HepG2 (cell line): ENCODE data around the gene ASXL1. TPM values are rescaled to one million over a fixed set of nuclear protein-coding genes. Genes with fewer than 3 reads are reported as not detected.

Experiments used
- HMG20B ChIP-seq: conservative IDR thresholded peaks from 2 replicates; pipeline ENCODE4 v1.6.1; 2016; ENCODE audit warnings: missing genetic modification reagents, missing compliant biosample characterization
- KDM4B ChIP-seq: sonication (generic); formaldehyde crosslinking; IDR thresholded peaks from 2 replicates; pipeline ENCODE4 v1.4.0; 2020; ENCODE audit warnings: missing genetic modification reagents
- NBN ChIP-seq: fragments of 450-650 bp; conservative IDR thresholded peaks from 2 replicates; pipeline ENCODE4 v1.6.1; 2017
- RCOR2 ChIP-seq: IDR thresholded peaks from 2 replicates; pipeline ENCODE4 v1.6.1; 2016; ENCODE audit warnings: missing biosample characterization, missing genetic modification reagents
- TP53 ChIP-seq: sonication (generic); formaldehyde crosslinking; conservative IDR thresholded peaks from 2 replicates; pipeline ENCODE4 v1.4.0; 2020; ENCODE audit warnings: missing genetic modification reagents
- ZC3H13 ChIP-seq: sonication (generic); formaldehyde crosslinking; IDR thresholded peaks from 2 replicates; pipeline ENCODE4 v1.8.1; 2023; ENCODE audit warnings: mild to moderate bottlenecking, missing genetic modification reagents, moderate library complexity
- ZC3H4 ChIP-seq: sonication (generic); formaldehyde crosslinking; IDR thresholded peaks from 2 replicates; pipeline ENCODE4 v1.4.0; 2020; ENCODE audit warnings: missing genetic modification reagents, borderline replicate concordance
- ZIK1 ChIP-seq: sonication (generic); formaldehyde crosslinking; IDR thresholded peaks from 2 replicates; pipeline ENCODE4 v1.5.0; 2020; ENCODE audit warnings: mild to moderate bottlenecking, low read depth, missing genetic modification reagents, borderline replicate concordance
- polyA plus RNA-seq, 8 experiments: library from polyadenylated mRNA; depleted of rRNA in 3 of 8; stranded (reverse) in 7 of 8; unstranded in 1 of 8; fragments of >200 nt; fragmentation: Illumina TruSeq in 4 of 8; extraction: Trizol in 4 of 8; gene quantifications; 2 replicates each; pipeline versions ENCODE4 v1.2.1 to v1.2.3, GENCODE V29; 2011 to 2016; ENCODE audit warnings: low read depth in 4 of 8, missing spikeins in 1 of 8, mixed read lengths in 1 of 8; ENCODE audit not compliant: insufficient read depth in 1 of 8
- total RNA-seq, 5 experiments: library from RNA; depleted of rRNA; stranded (reverse); fragments of >200 nt; fragmentation: Illumina TruSeq; extraction: Trizol; gene quantifications; 2 replicates each; pipeline ENCODE4 v1.2.3, GENCODE V29; 2016; ENCODE audit warnings: low read depth in 1 of 5
- TF ChIP-seq, protein P1 (sequence below), 2 experiments: fragments of 450-650 bp in 1 of 2; sonication (generic) in 1 of 2; formaldehyde crosslinking in 1 of 2; IDR thresholded peaks; 2 replicates each; pipeline versions ENCODE4 v1.6.1 to v1.8.0; 2016 to 2022; ENCODE audit warnings: antibody characterized with exemption in 1 of 2, mild to moderate bottlenecking in 1 of 2, missing genetic modification reagents in 1 of 2
- TF ChIP-seq, protein P2 (sequence below): sonication (generic); formaldehyde crosslinking; IDR thresholded peaks from 2 replicates; pipeline ENCODE4 v1.4.0; 2020; ENCODE audit warnings: missing genetic modification reagents
- TF ChIP-seq, protein P3 (sequence below): sonication (generic); formaldehyde crosslinking; conservative IDR thresholded peaks from 2 replicates; pipeline ENCODE4 v1.8.1; 2023; ENCODE audit warnings: missing genetic modification reagents

ASXL1 gene
- total and polyA plus RNA-seq, 2 of the 13 experiments (the other 11 are each of a cell fraction or from before 2014, with no cell fraction given): 62.1 to 74.8 TPM

GRCh38 chr20:32465092-32465900, 107.2 kb downstream of the ASXL1 start (continued):
- TF ChIP-seq, protein P1, sequence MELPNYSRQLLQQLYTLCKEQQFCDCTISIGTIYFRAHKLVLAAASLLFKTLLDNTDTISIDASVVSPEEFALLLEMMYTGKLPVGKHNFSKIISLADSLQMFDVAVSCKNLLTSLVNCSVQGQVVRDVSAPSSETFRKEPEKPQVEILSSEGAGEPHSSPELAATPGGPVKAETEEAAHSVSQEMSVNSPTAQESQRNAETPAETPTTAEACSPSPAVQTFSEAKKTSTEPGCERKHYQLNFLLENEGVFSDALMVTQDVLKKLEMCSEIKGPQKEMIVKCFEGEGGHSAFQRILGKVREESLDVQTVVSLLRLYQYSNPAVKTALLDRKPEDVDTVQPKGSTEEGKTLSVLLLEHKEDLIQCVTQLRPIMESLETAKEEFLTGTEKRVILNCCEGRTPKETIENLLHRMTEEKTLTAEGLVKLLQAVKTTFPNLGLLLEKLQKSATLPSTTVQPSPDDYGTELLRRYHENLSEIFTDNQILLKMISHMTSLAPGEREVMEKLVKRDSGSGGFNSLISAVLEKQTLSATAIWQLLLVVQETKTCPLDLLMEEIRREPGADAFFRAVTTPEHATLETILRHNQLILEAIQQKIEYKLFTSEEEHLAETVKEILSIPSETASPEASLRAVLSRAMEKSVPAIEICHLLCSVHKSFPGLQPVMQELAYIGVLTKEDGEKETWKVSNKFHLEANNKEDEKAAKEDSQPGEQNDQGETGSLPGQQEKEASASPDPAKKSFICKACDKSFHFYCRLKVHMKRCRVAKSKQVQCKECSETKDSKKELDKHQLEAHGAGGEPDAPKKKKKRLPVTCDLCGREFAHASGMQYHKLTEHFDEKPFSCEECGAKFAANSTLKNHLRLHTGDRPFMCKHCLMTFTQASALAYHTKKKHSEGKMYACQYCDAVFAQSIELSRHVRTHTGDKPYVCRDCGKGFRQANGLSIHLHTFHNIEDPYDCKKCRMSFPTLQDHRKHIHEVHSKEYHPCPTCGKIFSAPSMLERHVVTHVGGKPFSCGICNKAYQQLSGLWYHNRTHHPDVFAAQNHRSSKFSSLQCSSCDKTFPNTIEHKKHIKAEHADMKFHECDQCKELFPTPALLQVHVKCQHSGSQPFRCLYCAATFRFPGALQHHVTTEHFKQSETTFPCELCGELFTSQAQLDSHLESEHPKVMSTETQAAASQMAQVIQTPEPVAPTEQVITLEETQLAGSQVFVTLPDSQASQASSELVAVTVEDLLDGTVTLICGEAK (IDR thresholded peaks at IDR 0.05): no peak
- TF ChIP-seq, protein P1 (CRISPR knock-in tag; IDR thresholded peaks at IDR 0.05): peak; percentile 88
- TF ChIP-seq, protein P2, sequence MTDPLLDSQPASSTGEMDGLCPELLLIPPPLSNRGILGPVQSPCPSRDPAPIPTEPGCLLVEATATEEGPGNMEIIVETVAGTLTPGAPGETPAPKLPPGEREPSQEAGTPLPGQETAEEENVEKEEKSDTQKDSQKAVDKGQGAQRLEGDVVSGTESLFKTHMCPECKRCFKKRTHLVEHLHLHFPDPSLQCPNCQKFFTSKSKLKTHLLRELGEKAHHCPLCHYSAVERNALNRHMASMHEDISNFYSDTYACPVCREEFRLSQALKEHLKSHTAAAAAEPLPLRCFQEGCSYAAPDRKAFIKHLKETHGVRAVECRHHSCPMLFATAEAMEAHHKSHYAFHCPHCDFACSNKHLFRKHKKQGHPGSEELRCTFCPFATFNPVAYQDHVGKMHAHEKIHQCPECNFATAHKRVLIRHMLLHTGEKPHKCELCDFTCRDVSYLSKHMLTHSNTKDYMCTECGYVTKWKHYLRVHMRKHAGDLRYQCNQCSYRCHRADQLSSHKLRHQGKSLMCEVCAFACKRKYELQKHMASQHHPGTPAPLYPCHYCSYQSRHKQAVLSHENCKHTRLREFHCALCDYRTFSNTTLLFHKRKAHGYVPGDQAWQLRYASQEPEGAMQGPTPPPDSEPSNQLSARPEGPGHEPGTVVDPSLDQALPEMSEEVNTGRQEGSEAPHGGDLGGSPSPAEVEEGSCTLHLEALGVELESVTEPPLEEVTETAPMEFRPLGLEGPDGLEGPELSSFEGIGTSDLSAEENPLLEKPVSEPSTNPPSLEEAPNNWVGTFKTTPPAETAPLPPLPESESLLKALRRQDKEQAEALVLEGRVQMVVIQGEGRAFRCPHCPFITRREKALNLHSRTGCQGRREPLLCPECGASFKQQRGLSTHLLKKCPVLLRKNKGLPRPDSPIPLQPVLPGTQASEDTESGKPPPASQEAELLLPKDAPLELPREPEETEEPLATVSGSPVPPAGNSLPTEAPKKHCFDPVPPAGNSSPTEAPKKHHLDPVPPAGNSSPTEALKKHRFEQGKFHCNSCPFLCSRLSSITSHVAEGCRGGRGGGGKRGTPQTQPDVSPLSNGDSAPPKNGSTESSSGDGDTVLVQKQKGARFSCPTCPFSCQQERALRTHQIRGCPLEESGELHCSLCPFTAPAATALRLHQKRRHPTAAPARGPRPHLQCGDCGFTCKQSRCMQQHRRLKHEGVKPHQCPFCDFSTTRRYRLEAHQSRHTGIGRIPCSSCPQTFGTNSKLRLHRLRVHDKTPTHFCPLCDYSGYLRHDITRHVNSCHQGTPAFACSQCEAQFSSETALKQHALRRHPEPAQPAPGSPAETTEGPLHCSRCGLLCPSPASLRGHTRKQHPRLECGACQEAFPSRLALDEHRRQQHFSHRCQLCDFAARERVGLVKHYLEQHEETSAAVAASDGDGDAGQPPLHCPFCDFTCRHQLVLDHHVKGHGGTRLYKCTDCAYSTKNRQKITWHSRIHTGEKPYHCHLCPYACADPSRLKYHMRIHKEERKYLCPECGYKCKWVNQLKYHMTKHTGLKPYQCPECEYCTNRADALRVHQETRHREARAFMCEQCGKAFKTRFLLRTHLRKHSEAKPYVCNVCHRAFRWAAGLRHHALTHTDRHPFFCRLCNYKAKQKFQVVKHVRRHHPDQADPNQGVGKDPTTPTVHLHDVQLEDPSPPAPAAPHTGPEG (CRISPR knock-in tag): peak; percentile 11; the same call in 1 of the 2 replicates
- TF ChIP-seq, protein P3, sequence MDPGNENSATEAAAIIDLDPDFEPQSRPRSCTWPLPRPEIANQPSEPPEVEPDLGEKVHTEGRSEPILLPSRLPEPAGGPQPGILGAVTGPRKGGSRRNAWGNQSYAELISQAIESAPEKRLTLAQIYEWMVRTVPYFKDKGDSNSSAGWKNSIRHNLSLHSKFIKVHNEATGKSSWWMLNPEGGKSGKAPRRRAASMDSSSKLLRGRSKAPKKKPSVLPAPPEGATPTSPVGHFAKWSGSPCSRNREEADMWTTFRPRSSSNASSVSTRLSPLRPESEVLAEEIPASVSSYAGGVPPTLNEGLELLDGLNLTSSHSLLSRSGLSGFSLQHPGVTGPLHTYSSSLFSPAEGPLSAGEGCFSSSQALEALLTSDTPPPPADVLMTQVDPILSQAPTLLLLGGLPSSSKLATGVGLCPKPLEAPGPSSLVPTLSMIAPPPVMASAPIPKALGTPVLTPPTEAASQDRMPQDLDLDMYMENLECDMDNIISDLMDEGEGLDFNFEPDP (CRISPR knock-in tag): 0 out of 2 replicates have a peak, but pooled peaks have one; percentile 74
- peak; percentile 79 for TF ChIP-seq RCOR2 (CRISPR knock-in tag)
- no peak for TF ChIP-seq TP53 (CRISPR knock-in tag)
- no peak for TF ChIP-seq NBN
- no peak for TF ChIP-seq ZC3H4 (CRISPR knock-in tag)
- TF ChIP-seq HMG20B (CRISPR knock-in tag): peak; percentile 28; the same call in 1 of the 2 replicates
- TF ChIP-seq ZC3H13 (CRISPR knock-in tag): no peak; the same call in 1 of the 2 replicates
- TF ChIP-seq ZIK1 (CRISPR knock-in tag): peak; percentile 81; the same call in 1 of the 2 replicates
- TF ChIP-seq KDM4B (CRISPR knock-in tag): peak; percentile 65; the same call in 1 of the 2 replicates
